Urothelium cell line (cell line): ENCODE data around the gene PRR15.

Experiments
- DNase-seq: peaks from one replicate; pipeline ENCODE4 v3.0.0; 2011; ENCODE audit warnings: low spot score, mixed read lengths
- FAIRE-seq: peaks from 2 replicates; lab custom pipeline; 2011; peaks lifted over from hg19 to GRCh38; lab: Jason Lieb, UNC

The PRR15 gene

DNA sequence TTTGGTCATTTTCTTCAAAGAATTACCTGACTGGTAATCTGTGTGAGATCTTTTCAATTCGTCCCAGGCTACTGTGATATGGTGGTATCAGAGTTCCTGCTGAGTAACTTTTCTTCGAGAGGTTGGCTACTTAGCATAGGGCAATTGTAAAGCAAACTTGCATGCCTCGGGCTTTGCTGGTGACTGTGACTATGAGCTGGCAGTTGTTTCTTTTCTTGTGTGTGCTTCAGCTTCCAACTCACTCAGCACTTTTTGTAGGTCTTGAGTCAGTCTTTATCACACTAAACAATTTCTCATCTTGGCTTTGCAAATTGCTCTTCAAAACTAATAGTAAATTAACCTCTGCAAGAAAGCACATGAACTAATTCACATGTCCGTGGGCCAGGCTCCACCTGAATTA lies 44.3 kb downstream of the PRR15 start:
- FAIRE-seq (no peak), DNase-seq (no peak)

DNA sequence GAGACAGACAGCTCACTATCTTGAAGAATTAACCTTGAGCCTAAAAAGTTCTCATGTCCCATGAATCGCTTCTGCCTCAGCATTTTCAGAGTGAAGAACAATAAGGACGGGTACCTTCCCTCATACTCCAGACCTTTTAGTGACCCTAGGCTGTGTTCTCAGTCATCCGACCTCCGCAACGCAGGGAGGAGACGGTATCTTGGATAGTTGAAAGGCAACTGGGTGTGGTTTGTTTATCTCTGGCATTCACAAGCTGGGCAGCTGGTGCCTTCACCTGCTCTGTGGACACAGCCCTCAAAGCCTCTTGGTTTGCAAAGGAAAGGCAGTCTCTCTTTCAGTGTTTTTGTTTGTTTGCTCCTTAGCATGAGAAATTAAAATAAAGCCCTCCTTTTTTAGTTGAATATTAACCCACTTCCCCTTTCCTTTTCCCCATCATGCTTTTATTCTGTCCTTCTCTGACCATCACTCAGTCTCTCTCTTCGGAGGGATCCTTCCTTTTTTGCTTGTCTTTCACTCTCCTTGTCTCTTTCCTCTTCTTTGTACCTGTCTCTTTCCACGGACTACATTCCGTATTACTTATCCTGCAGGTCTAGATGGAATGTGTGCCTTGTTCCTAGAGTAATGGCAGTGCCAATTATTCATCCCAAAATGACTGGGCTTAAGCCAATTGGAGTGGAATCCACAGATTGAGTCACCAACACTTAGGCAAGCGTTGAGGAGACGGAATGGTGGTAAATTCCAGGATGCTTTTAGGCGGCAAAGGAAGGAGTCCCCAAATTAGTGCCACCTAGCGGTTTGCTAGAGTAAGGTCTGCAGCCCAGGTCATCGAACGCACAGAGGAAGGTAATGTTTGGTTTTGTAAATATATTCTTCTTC lies 45.8 kb downstream of the PRR15 start:
- FAIRE-seq = peak; percentile 17

DNA sequence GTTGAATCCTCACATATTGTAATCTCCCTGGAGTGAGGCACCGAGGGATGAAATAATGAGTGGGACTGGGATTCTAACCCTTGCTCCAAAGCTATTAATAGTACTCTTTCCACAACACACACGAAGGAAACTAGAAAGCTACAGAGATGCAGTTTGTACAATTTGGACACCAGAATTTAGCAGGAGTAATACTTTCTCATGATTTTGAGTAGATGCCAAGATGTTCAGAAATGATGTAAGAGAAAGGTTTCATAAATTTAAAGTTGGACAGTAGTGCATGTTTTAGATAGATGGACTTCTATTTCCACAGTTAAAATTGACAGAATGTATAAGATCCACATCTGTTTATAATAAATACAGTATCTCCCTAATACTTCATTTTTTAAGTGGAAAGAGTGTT lies 46.5 kb downstream of the PRR15 start:
- DNase-seq (no peak), FAIRE-seq (no peak)

More for the DNA sequence above, 45.8 kb downstream of the PRR15 start:
- DNase-seq = peak; percentile 77

DNA sequence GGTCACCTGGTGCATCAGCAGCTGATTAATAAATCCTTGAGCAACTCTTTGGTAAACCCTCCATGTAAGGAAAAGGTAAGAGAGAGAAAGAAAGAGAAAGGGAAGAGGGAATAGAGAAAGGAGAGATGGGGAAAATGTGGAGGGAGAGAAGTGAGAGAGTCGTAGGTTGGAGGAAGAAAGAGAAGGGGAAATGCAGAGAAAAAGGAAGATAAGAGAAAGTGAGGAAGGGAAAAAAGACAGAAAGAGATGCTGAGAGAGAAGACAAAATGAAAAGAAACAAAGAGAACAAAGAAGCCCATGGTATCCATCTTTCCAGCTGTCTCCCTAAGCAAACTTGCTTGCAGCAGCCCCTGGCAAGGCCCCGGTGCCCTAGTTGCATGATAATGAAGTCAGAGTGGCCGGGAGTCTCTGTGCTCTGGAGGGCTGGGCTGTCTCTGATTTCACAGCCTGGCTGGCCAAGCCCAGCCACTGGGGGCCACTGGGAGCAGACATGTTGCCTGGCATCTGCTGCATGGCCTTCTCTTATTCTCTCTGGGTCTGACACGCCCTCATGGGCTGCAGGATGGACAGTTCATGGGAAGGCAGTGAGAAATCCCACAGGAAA lies 48.4 kb downstream of the PRR15 start:
- no peak for DNase-seq
- no peak for FAIRE-seq

DNA sequence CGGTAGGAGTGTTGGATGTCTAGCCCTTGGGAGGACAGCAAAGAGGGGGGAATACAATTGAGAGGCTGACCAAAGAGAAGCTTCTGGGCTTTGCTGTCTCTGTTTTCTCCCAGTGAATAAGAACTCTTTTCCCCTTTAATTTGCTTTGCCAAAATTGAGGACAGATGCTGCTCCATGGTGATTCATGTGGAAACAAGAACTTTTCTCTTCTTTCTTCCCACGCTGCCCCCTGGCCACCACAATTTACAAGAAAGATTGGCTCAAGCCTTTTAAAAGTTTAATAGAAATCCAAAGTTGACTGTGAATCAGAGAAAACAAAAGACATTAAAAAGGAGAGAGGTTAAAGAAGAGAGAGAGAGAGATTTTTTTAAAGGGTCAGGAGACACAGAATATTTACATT lies 49.0 kb downstream of the PRR15 start:
- DNase-seq = no peak
- no peak for FAIRE-seq

DNA sequence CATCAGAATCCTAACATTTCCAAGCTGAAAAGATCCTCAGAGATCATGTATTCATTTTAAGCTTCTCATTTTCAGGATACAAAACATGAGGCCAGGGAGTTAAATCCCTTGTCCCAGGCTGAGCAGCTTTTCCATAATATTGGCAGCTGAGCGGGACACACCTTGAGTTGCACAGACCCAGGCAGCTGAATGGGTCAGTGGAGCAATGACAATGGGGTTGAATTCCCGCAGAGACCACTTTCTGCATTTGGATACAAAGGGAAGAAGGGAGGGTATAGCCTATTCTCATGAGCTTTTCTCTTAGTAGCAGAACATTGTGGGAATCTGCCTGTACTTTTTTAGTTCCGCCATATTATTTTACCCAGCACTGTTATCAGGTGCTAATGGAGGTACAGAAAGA lies 49.5 kb downstream of the PRR15 start:
- DNase-seq (no peak), FAIRE-seq (no peak)

DNA sequence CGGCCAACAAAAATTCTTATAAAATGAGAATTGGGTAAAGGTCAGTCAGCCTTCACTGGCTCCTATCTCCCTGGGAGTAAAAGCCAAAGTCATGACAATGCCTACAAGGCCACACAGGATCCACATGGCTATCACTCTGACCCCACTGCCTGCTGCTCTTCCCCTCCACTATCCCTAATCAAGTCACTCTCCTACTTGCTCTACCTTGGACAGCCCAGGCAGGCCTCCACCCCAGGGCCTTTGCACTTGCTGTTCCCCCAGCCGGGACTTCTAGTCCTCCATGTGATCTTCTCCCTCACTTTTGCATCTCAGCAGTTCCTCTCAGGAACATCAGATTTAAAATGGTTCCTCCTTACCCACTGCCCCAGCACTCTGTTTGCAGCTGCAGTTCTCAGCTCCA lies 50.6 kb downstream of the PRR15 start:
- FAIRE-seq (no peak), DNase-seq (no peak)
